Pons (tissue), 1 donor: ENCODE measurements around the gene GPC3.
"Not testable (repeated sequence)": the region's sequence is repeated elsewhere in the genome, so short reads cannot be mapped to it uniquely, and the experiment has no call there.

Experiments
- DNase-seq: peaks from one replicate; pipeline ENCODE4 v3.0.0-alpha.2; 2016; ENCODE audit warnings: low spot score

Gene GPC3

DNA sequence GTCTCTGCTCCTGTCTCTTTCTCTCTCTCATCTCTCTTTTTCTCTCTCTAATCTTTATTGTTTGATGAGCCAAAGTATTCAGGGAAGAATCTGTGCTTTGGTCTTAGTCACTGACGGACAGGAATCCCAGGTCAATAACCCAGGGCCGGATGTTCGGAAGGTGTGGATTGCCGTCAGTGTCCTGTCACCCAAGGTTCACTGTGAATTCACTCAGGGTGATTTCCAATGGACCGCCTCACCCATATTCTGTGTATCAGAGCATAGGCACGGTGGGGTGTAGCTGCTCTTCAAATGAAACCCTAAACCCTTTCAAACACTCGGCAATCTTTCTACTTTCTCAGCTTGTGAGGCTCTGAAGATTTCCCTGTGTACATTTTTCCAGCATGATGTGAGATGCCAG, 425.5 kb downstream of the GPC3 start:
- no peak for DNase-seq

- DNase-seq: no peak
These were observed 429.5 kb downstream of the GPC3 start for GRCh38 chrX:133555782-133556458.

GRCh38 chrX:133550665-133551485, 434.5 kb downstream of the GPC3 start:
- no peak for DNase-seq

GRCh38 chrX:133549295-133549933, 436.0 kb downstream of the GPC3 start:
- no peak for DNase-seq

- DNase-seq: no peak
These were observed 439.0 kb downstream of the GPC3 start for GRCh38 chrX:133546441-133546840.

GRCh38 chrX:133544778-133545177, 440.6 kb downstream of the GPC3 start:
- no peak for DNase-seq

- DNase-seq: no peak
These were observed 441.3 kb downstream of the GPC3 start for GRCh38 chrX:133544115-133544514.

GRCh38 chrX:133543654-133544053, 441.7 kb downstream of the GPC3 start:
- no peak for DNase-seq

DNA sequence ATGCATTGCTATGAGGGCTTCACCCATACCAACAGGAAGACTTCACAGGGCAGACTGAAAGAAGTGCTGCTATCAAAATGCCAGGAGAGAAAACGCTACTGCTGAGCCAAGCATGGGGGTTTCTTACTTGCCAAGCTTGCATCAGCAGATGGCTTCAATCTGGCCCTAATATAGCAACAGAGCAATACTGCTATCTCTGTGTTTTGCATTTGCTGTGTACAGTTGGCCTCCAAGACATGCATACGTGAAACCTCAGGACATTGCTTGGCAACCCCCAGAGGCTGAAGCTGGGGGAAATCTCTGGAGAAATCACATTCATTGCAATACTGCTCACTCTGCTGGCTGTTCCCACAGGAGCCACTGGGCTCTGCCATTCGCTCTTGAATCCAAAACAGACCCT, 442.9 kb downstream of the GPC3 start:
- DNase-seq: no peak

- DNase-seq: no peak
These were observed 444.4 kb downstream of the GPC3 start for GRCh38 chrX:133541021-133541420.

- no peak for DNase-seq
These were observed 447.2 kb downstream of the GPC3 start for GRCh38 chrX:133538148-133538547.

DNA sequence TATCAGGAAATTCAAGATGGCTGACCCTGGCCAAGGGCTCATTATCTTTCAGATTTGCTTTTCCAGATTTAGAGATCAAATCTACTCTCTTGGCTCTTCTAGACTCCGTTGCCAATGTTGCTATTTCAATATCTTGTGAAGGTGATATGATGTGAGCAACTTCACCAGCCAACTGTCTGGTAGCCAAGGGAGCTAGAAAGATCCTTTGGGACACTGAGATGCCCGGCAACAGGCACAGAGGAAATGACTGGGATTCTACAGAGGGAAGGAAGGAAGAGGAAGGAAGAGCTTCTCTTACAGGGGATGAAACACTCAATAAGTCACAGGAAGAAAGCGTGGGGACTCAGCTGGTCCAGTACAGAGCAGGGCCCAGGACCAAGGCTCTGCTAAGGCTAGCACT, 448.3 kb downstream of the GPC3 start:
- no peak for DNase-seq

- no peak for DNase-seq
These were observed 450.3 kb downstream of the GPC3 start for GRCh38 chrX:133535066-133535465.

- DNase-seq: no peak
These were observed 451.2 kb downstream of the GPC3 start for GRCh38 chrX:133534172-133534571.

DNA sequence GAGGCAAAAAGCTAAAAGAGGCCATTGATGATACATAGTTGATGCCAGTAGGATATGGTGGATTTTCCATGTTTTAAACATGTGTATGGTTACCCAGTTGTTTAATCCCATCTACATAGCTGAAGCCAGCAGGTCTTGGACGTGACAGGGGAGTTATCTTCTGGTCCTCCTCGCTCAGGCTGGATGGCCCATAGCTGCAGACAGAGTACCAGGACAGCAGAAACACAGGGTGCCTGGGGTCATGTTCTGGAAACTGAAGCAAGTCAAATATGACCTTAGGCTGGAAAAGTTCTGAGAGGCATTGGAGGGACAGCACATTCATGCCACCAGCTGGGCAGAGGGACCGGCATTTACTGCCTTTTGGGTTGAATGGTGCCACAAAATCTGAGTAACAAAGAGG, 452.1 kb downstream of the GPC3 start:
- DNase-seq: no peak

GRCh38 chrX:133530960-133531359, 454.4 kb downstream of the GPC3 start:
- no peak for DNase-seq

DNA sequence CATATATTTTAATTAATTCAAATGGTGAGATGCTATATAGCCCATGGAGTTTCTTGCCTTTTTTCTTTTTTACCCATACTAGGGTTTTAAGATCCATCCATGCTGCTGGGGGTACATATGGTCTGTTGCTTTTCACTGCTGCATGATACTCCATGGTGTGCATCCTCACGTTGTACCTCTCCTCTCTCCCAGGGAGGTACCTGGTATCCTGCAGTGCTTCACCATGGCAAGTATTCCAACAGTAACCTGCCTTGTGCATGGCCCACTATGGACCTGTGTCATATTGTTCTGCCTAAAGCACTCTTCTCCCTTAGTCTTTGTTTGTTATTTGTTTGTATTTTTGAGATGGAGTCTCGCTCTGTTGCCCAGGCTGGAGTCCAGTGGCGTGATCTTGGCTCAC, 455.8 kb downstream of the GPC3 start:
- DNase-seq: no peak

DNA sequence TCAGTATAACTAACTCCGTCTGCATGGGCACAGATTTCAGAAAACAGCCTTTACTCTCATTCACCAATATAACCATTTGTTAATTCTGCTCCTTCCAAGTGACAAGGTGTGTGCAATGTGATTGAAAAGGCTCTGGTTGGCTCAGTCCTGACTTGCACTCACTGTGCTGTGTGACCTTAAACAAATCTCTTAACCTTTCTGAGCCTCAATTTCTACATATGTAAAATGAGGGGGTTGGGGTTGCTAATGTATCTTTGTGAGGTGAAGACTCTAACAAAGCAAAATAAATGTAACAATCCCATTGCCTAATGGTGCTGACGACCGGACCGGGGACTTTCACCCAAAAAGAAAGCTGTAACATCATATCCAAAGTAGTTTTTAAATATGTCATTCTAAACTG, 457.6 kb downstream of the GPC3 start:
- no peak for DNase-seq

- no peak for DNase-seq
These were observed 458.0 kb downstream of the GPC3 start for GRCh38 chrX:133527415-133527814.

DNA sequence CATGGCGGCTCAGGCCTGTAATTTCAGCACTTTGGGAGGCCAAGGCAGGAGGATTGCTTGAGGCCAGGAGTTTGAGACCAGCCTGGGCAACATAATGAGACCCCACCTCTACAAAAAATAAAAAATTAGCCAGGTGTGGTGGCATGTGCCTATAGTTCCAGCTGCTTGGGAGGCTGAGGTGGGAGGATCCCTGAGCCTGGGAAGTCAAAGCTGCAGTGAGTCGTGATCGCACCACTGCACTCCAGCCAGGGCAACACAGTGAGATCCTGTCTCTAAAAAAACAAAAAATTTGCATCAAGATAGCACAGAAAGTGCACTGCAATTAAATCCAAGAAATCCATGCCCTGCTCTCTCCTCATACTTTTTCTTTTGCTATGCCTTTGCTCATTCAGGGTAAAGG, 458.6 kb downstream of the GPC3 start:
- DNase-seq: not testable (repeated sequence)

- no peak for DNase-seq
These were observed 461.9 kb downstream of the GPC3 start for GRCh38 chrX:133523526-133523925.

GRCh38 chrX:133523081-133523487, 462.3 kb downstream of the GPC3 start:
- no peak for DNase-seq

DNA sequence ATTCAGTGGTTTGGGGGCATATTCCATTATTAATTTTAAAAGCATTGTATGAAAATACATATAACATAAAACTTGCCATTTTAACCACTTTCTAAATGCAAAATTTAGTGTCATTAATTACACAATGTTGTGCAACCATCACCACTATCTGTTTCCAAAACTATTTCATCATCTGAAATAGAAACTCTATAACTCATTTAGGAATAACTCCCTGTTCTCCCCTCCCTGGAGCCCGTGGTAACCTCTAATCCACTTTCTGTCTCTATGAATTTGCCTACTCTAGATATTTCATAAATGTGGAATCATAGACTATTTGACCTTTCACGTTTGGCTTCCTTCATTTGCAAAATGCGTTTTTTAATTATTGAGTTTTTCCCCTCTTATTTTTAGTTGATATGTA, 468.7 kb downstream of the GPC3 start:
- DNase-seq: no peak
